Adrenal gland (tissue), 12 donors: ENCODE measurements around the gene EYS. TPM values are rescaled to one million over a fixed set of nuclear protein-coding genes. Genes with fewer than 3 reads are reported as not detected.

Experiments
- DNase-seq, 7 donors: peaks; one replicate each; pipeline ENCODE4 v3.0.0-alpha.2; 2019 to 2020
- H3K27ac ChIP-seq, 5 donors: fragments of 200-600 bp; sonication (generic) in 4 of 5; 1 replicate in 3 of 5; 2 replicates in 2 of 5; pipeline versions ENCODE4 v1.5.1 to v1.8.0; 2016 to 2020; ENCODE audit warnings: mild to moderate bottlenecking in 1 of 5
- H3K27me3 ChIP-seq: fragments of 200-600 bp; 2 replicates; pipeline ENCODE4 v1.8.0; 2021
- H3K36me3 ChIP-seq, 2 donors: fragments of 200-600 bp; replicated peaks in 1 of 2; 1 replicate in 1 of 2; 2 replicates in 1 of 2; pipeline versions ENCODE4 v1.5.1 to v1.8.0; 2018 to 2022
- H3K4me1 ChIP-seq, 2 donors: fragments of 200-600 bp; replicated peaks in 1 of 2; 1 replicate in 1 of 2; 2 replicates in 1 of 2; pipeline versions ENCODE4 v1.5.1 to v1.8.0; 2018 to 2021
- H3K4me3 ChIP-seq, 4 donors: fragments of 200-600 bp; sonication (generic) in 3 of 4; one replicate each; pipeline ENCODE4 v1.5.1; 2016 to 2018
- H3K9me3 ChIP-seq, 3 donors: fragments of 200-600 bp; sonication (generic) in 1 of 3; replicated peaks in 1 of 3; 1 replicate in 2 of 3; 2 replicates in 1 of 3; pipeline versions ENCODE4 v1.5.1 to v1.8.0; 2016 to 2021
- POLR2A ChIP-seq, 2 donors: fragments of 450-650 bp; IDR thresholded peaks; one replicate each; pipeline ENCODE4 v1.6.1; 2017; ENCODE audit warnings: antibody characterized with exemption in 2 of 2, mild to moderate bottlenecking in 2 of 2, moderate library complexity in 1 of 2
- WGBS, 4 donors: extraction: QIAGEN DNeasy Blood & Tissue Kit in 2 of 4; methylation state at CpG; one replicate each; pipeline versions ENCODE4 v1.1.5 to v1.1.7; 2013 to 2017; 5-methylcytosine and 5-hydroxymethylcytosine counted together
- intact Hi-C, 2 donors: fragments of 100-400 bp; cut with DNase I; formaldehyde crosslinking; loops; one replicate each; pipeline versions ENCODE4 v1.14.1 to v1.15.0; 2022 to 2023
- polyA plus RNA-seq, 3 donors: library from polyadenylated mRNA; stranded (reverse); fragments of 200-250 nt in 2 of 3; fragments of 350-450 nt in 1 of 3; fragmentation: Illumina TruSeq in 1 of 3; extraction: RNeasy Lipid Tissue Mini Kit (QIAGEN cat#74804) in 1 of 3; gene quantifications; one replicate each; pipeline ENCODE4 v1.2.3, GENCODE V29; 2013 to 2014
- total RNA-seq, 9 donors: library from RNA; depleted of rRNA in 4 of 9; stranded (reverse); fragments of >200 nt in 4 of 9; fragments of 120-200 nt in 1 of 9; fragmentation: NEBNext Ultra II Directional in 1 of 9; extraction: Animal tissue kit (Norgen Biotek cat#: 25700) in 1 of 9; gene quantifications; one replicate each; pipeline versions ENCODE4 v1.1.0 to v1.2.4, GENCODE V29; 2013 to 2023
- TF ChIP-seq, protein P1 (sequence below), 6 experiments: fragments of 450-650 bp in 4 of 6; fragments of 200-600 bp in 2 of 6; sonication (generic) in 1 of 6; IDR thresholded peaks; 1 replicate in 5 of 6; 2 replicates in 1 of 6; pipeline versions ENCODE4 v1.5.1 to v1.8.0; 2016 to 2021; ENCODE audit warnings: antibody characterized with exemption in 6 of 6, mild to moderate bottlenecking in 2 of 6, moderate library complexity in 1 of 6
- donor health status: healthy with polysubstance abuse.
- donor health status: Bipolar disorder and iron deficiency.
- donor health status: DM: yes; HTN: yes; CAD: no.
- donor health status: DM: no; HTN: no; CAD: no.
- donor health status: DM: no; HTN: no; CAD: no.
- donor health status: DM: yes; HTN: yes; CAD: no.

EYS gene
- total and polyA plus RNA-seq, 12 donors: 0.03 to 3.1 (median 0.18) TPM; not detected in 7

DNA sequence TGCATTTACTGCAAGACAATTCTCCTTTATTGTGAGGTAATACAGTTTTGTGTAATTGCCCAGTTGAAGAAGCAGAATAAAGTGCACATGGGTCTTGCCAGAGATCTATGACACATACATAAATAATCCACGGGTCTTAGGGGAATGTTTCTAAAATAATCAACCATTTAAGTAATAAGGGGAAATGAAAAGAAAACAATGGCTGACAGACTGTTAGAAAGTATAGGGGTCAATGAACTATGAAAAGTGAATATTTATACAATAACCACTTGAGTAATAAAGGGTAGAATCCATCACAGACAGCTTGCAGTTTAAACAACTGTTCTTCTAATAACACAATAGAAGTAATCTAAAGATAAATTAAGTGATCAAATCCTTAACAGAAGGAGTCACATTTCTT is 477.2 kb downstream of the EYS start:
- no peak for TF ChIP-seq POLR2A (IDR thresholded peaks at IDR 0.05)
- TF ChIP-seq, protein P1, sequence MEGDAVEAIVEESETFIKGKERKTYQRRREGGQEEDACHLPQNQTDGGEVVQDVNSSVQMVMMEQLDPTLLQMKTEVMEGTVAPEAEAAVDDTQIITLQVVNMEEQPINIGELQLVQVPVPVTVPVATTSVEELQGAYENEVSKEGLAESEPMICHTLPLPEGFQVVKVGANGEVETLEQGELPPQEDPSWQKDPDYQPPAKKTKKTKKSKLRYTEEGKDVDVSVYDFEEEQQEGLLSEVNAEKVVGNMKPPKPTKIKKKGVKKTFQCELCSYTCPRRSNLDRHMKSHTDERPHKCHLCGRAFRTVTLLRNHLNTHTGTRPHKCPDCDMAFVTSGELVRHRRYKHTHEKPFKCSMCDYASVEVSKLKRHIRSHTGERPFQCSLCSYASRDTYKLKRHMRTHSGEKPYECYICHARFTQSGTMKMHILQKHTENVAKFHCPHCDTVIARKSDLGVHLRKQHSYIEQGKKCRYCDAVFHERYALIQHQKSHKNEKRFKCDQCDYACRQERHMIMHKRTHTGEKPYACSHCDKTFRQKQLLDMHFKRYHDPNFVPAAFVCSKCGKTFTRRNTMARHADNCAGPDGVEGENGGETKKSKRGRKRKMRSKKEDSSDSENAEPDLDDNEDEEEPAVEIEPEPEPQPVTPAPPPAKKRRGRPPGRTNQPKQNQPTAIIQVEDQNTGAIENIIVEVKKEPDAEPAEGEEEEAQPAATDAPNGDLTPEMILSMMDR (IDR thresholded peaks at IDR 0.05): no peak
- Histone ChIP-seq H3K4me1 (no peaks in the 10 kb centered on the region), H3K4me3 (no peak overlapping the region), H3K9me3 (peaks cover 0 to 8% (median 0%) of the 10 kb centered on the region in 3 donors), H3K27ac (no peak overlapping the region), H3K27me3 (no peaks in the 10 kb centered on the region), H3K36me3 (no peaks in the 10 kb centered on the region)
- intact Hi-C loops: no loop called here
- WGBS, 4 donors: 0 to 2% (median 0%) methylated on average over 1 of the region's 1 CpG
- no peak for DNase-seq

DNA sequence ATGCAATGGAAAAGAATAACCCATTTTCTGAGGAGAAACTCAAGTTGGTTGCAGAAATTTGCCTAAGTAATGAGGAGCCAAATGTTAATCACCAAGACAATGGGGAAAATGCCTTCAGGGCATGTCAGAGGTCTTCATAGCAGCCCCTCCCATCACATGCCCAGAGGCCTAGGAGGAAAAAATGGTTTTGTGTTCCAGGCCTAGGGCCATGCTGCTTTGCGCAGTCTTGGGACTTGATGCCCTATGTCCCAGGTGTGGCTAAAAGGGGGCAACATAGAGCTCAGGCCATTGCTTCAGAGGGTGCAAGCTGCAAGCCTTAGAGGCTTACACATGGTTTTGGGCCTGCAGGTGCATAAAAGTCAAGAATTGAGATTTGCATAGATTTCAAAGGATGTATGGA is 485.9 kb downstream of the EYS start:
- no peaks in the 10 kb centered on the region for H3K9me3 ChIP-seq
- intact Hi-C loops: no loop called here

DNA sequence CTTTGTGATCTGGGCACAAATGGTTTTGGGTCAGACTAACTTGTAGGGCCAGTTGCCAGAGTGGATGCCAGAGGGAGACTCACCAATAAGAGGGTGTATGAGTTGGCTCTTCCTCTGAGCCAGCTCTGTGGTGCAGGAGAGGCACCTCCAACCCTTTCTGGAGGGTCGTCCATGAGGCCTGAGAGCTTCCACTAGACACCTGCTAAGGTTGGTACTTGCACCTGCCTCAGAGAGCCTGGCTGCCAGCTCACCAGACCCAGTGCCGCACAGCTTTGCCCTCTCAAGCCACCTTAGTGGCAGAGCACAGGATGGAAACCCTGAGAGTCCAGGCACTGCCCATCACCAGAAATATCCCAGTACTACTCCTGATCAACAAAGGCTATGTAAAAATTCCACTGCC is 504.3 kb downstream of the EYS start:
- DNase-seq: no peak
- Histone ChIP-seq H3K4me1 (no peaks in the 10 kb centered on the region), H3K4me3 (no peak overlapping the region), H3K27ac (no peak overlapping the region), H3K36me3 (no peaks in the 10 kb centered on the region), H3K27me3 (no peaks in the 10 kb centered on the region), H3K9me3 (no peaks in the 10 kb centered on the region)
- 67 to 85% (median 83%) methylated on average over 2 of the region's 2 CpGs for WGBS, 4 donors
- TF ChIP-seq, protein P1 (IDR thresholded peaks at IDR 0.05): no peak
- TF ChIP-seq POLR2A (IDR thresholded peaks at IDR 0.05): no peak
- intact Hi-C loops: no loop called here

More for the DNA sequence above, 485.9 kb downstream of the EYS start:
- Histone ChIP-seq H3K4me3 (no peak overlapping the region), H3K27ac (no peak overlapping the region), H3K36me3 (no peaks in the 10 kb centered on the region), H3K4me1 (no peaks in the 10 kb centered on the region), H3K27me3 (no peaks in the 10 kb centered on the region)
- WGBS, 4 donors: 98 to 100% (median 100%) methylated on average over 1 of the region's 1 CpG
- no peak for TF ChIP-seq POLR2A (IDR thresholded peaks at IDR 0.05)
- TF ChIP-seq, protein P1 (IDR thresholded peaks at IDR 0.05): no peak
- DNase-seq: no peak

DNA sequence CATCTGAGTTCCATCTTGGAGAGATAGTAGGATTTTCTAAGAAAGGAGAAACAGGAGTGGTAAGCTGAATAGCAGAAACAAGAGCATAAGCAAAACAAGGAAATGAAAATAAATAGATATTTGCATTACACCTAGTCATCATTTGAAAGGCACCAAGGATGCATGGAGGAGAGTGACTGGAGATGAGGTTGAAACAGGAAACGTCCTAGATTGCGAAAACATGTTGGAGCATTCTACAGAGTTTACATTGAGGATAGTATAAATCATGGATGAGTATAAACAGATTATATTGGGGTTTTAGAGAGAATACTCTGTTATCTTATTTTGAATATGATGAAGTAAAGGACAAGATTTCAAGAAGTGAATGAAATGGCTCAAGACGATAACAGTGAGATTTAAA is 507.3 kb downstream of the EYS start:
- 78 to 84% (median 82%) methylated on average over 3 of the region's 3 CpGs for WGBS, 4 donors
- no peaks in the 10 kb centered on the region for H3K36me3 ChIP-seq
- no peak overlapping the region for H3K4me3 ChIP-seq
- intact Hi-C loops: no loop called here
- no peaks in the 10 kb centered on the region for H3K27me3 ChIP-seq
- H3K27ac ChIP-seq: no peak overlapping the region
- no peak for DNase-seq
- no peak for TF ChIP-seq POLR2A (IDR thresholded peaks at IDR 0.05)
- TF ChIP-seq, protein P1 (IDR thresholded peaks at IDR 0.05): no peak
- no peaks in the 10 kb centered on the region for H3K4me1 ChIP-seq
- H3K9me3 ChIP-seq: no peaks in the 10 kb centered on the region
